HEK293 (cell line): ENCODE measurements around the gene MAP1LC3B2.

Experiments used
- EGR2 ChIP-seq: fragments of 450-650 bp; formaldehyde crosslinking; IDR thresholded peaks from 2 replicates; pipeline ENCODE4 v1.5.1; 2016; ENCODE audit warnings: low read depth, missing biosample characterization, missing genetic modification characterization
- FEZF1 ChIP-seq: fragments of 450-650 bp; formaldehyde crosslinking; IDR thresholded peaks from 2 replicates; pipeline ENCODE4 v1.5.1; 2016; ENCODE audit warnings: missing biosample characterization, missing genetic modification characterization
- KLF1 ChIP-seq: fragments of 450-650 bp; formaldehyde crosslinking; IDR thresholded peaks from 2 replicates; pipeline ENCODE4 v1.5.1; 2016; ENCODE audit warnings: missing biosample characterization, missing genetic modification characterization
- PRDM4 ChIP-seq: fragments of 450-650 bp; formaldehyde crosslinking; IDR thresholded peaks from 2 replicates; pipeline ENCODE4 v1.5.1; 2017; ENCODE audit warnings: missing biosample characterization, missing genetic modification characterization
- ZBTB44 ChIP-seq: fragments of 450-650 bp; IDR thresholded peaks from 2 replicates; pipeline ENCODE4 v1.5.1; 2018; ENCODE audit warnings: missing biosample characterization, mild to moderate bottlenecking, missing genetic modification characterization
- ZBTB49 ChIP-seq: fragments of 450-650 bp; formaldehyde crosslinking; IDR thresholded peaks from 2 replicates; pipeline ENCODE4 v1.5.1; 2016; ENCODE audit warnings: missing biosample characterization, missing genetic modification characterization, low read depth
- ZBTB6 ChIP-seq: fragments of 450-650 bp; formaldehyde crosslinking; IDR thresholded peaks from 2 replicates; pipeline ENCODE4 v1.5.1; 2017; ENCODE audit warnings: missing biosample characterization, missing genetic modification characterization
- ZFHX2 ChIP-seq: fragments of 450-650 bp; formaldehyde crosslinking; conservative IDR thresholded peaks from 2 replicates; pipeline ENCODE4 v1.5.1; 2016; ENCODE audit warnings: missing biosample characterization, missing genetic modification characterization
- ZNF138 ChIP-seq: fragments of 450-650 bp; formaldehyde crosslinking; IDR thresholded peaks from 2 replicates; pipeline ENCODE4 v1.5.1; 2016; ENCODE audit warnings: missing biosample characterization, missing genetic modification characterization, borderline replicate concordance
- ZNF18 ChIP-seq: fragments of 450-650 bp; formaldehyde crosslinking; IDR thresholded peaks from 2 replicates; pipeline ENCODE4 v1.5.1; 2016; ENCODE audit warnings: missing biosample characterization, missing genetic modification characterization
- ZNF19 ChIP-seq: fragments of 450-650 bp; formaldehyde crosslinking; IDR thresholded peaks from 2 replicates; pipeline ENCODE4; 2016; ENCODE audit warnings: missing biosample characterization, missing genetic modification characterization, low read depth
- ZNF2 ChIP-seq: fragments of 450-650 bp; formaldehyde crosslinking; IDR thresholded peaks from 2 replicates; pipeline ENCODE4 v1.5.1; 2016; ENCODE audit warnings: missing biosample characterization, missing genetic modification characterization
- ZNF239 ChIP-seq: fragments of 450-650 bp; formaldehyde crosslinking; IDR thresholded peaks from 2 replicates; pipeline ENCODE4 v1.5.1; 2016; ENCODE audit warnings: missing biosample characterization, missing genetic modification characterization
- ZNF280D ChIP-seq: fragments of 450-650 bp; formaldehyde crosslinking; IDR thresholded peaks from 2 replicates; pipeline ENCODE4 v1.5.1; 2016; ENCODE audit warnings: missing biosample characterization, missing genetic modification characterization
- ZNF449 ChIP-seq: fragments of 450-650 bp; formaldehyde crosslinking; IDR thresholded peaks from 2 replicates; pipeline ENCODE4 v1.5.1; 2017; ENCODE audit warnings: missing biosample characterization, mild to moderate bottlenecking, missing genetic modification characterization, moderate library complexity
- ZNF596 ChIP-seq: fragments of 450-650 bp; IDR thresholded peaks from 2 replicates; pipeline ENCODE4 v1.5.0; 2018; ENCODE audit warnings: missing biosample characterization, mild to moderate bottlenecking, missing genetic modification characterization, moderate library complexity
- ZNF670 ChIP-seq: fragments of 450-650 bp; formaldehyde crosslinking; IDR thresholded peaks from 2 replicates; pipeline ENCODE4 v1.5.1; 2016; ENCODE audit warnings: missing biosample characterization, missing genetic modification characterization, low read depth

Gene MAP1LC3B2

GRCh38 chr12:116598311-116599284 lies 39.4 kb downstream of the MAP1LC3B2 start (continued):
- TF ChIP-seq ZBTB49 (tag by site-specific recombination), result no peak
- TF ChIP-seq PRDM4, result no peak
- no peak for TF ChIP-seq ZNF280D
- TF ChIP-seq FEZF1 (tag by site-specific recombination), result no peak
- peak; percentile 74 for TF ChIP-seq EGR2 (tag by site-specific recombination)
- peak; percentile 45; the same call in 1 of the 2 replicates for TF ChIP-seq ZFHX2
- TF ChIP-seq ZNF449 (tag by site-specific recombination), result no peak
- no peak for TF ChIP-seq ZNF596 (tag by site-specific recombination)
- TF ChIP-seq ZNF670 (tag by site-specific recombination), result no peak
- TF ChIP-seq ZBTB44 (tag by site-specific recombination), result no peak
- 0 out of 2 replicates have a peak, but pooled peaks have one; percentile 13 for TF ChIP-seq KLF1
- no peak for TF ChIP-seq ZNF18
- no peak for TF ChIP-seq ZNF2
- no peak for TF ChIP-seq ZNF239
- TF ChIP-seq ZNF19, result no peak
- no peak for TF ChIP-seq ZNF138 (tag by site-specific recombination)
- TF ChIP-seq ZBTB6 (tag by site-specific recombination), result no peak
- TF ChIP-seq, all 188 proteins: peak for 3
